Loucy (cell line): ENCODE measurements around the gene RANBP17.

Experiments
- H2AFZ ChIP-seq: fragments of 200-600 bp; sonication (generic); 2 replicates; pipeline ENCODE4 v1.6.0; 2016; ENCODE audit warnings: antibody characterized with exemption, mild to moderate bottlenecking, low read length, moderate library complexity
- H3F3A ChIP-seq: fragments of 200-600 bp; 2 replicates; pipeline ENCODE4 v1.6.0; 2016; ENCODE audit warnings: antibody characterized with exemption, low read depth, mild to moderate bottlenecking
- H3K27me3 ChIP-seq: fragments of 200-600 bp; sonication (generic); 2 replicates; pipeline ENCODE4 v1.6.1; 2014; ENCODE audit warnings: low read length, mild to moderate bottlenecking; ENCODE audit not compliant: insufficient read depth, poor library complexity, severe bottlenecking
- H3K36me3 ChIP-seq: fragments of 200-600 bp; sonication (generic); 2 replicates; pipeline ENCODE4 v1.6.1; 2016; ENCODE audit warnings: low read length; ENCODE audit not compliant: insufficient read depth
- H3K4me1 ChIP-seq: fragments of 200-600 bp; sonication (generic); 2 replicates; pipeline ENCODE4 v1.5.1; 2014; ENCODE audit warnings: low read length, mild to moderate bottlenecking; ENCODE audit not compliant: insufficient read depth, poor library complexity, severe bottlenecking
- H3K4me2 ChIP-seq: fragments of 200-600 bp; sonication (generic); 2 replicates; pipeline ENCODE4 v1.6.0; 2014; ENCODE audit warnings: antibody characterized with exemption, low read length, low read depth, mild to moderate bottlenecking; ENCODE audit not compliant: poor library complexity, severe bottlenecking
- H3K4me3 ChIP-seq: fragments of 200-600 bp; sonication (generic); 2 replicates; pipeline ENCODE4 v1.5.1; 2014; ENCODE audit warnings: low read length, mild to moderate bottlenecking, mixed read lengths; ENCODE audit not compliant: poor library complexity, severe bottlenecking
- H3K79me2 ChIP-seq: fragments of 200-600 bp; sonication (generic); 2 replicates; pipeline ENCODE4 v1.6.1; 2014; ENCODE audit warnings: low read length; ENCODE audit not compliant: insufficient read depth
- H3K9ac ChIP-seq: fragments of 200-600 bp; sonication (generic); 2 replicates; pipeline ENCODE4 v1.6.0; 2014; ENCODE audit warnings: mild to moderate bottlenecking, low read depth, low read length, moderate library complexity; ENCODE audit not compliant: poor library complexity, severe bottlenecking
- H3K9me2 ChIP-seq: fragments of 200-600 bp; sonication (generic); replicated peaks from 2 replicates; pipeline ENCODE4 v1.6.1; 2016; ENCODE audit warnings: low read depth, low read length, mixed read lengths
- H3K9me3 ChIP-seq: fragments of 200-600 bp; sonication (generic); 2 replicates; pipeline ENCODE4 v1.6.1; 2014; ENCODE audit warnings: mild to moderate bottlenecking, antibody characterized with exemption, low read length, low read depth; ENCODE audit not compliant: insufficient read depth
- H4K20me1 ChIP-seq: fragments of 200-600 bp; sonication (generic); 2 replicates; pipeline ENCODE4 v1.6.0; 2014; ENCODE audit warnings: antibody characterized with exemption, low read length, mild to moderate bottlenecking; ENCODE audit not compliant: insufficient read depth, poor library complexity, severe bottlenecking
- EZH2phosphoT487 ChIP-seq: fragments of 200-600 bp; IDR thresholded peaks from 2 replicates; pipeline ENCODE4 v1.6.1; 2018; ENCODE audit warnings: antibody characterized with exemption, mild to moderate bottlenecking, moderate library complexity, borderline replicate concordance
- TF ChIP-seq, protein P1 (sequence below): fragments of 200-600 bp; sonication (generic); conservative IDR thresholded peaks from 2 replicates; pipeline ENCODE4 v1.5.1; 2014; ENCODE audit warnings: mild to moderate bottlenecking, antibody characterized with exemption, low read length

Gene RANBP17

DNA sequence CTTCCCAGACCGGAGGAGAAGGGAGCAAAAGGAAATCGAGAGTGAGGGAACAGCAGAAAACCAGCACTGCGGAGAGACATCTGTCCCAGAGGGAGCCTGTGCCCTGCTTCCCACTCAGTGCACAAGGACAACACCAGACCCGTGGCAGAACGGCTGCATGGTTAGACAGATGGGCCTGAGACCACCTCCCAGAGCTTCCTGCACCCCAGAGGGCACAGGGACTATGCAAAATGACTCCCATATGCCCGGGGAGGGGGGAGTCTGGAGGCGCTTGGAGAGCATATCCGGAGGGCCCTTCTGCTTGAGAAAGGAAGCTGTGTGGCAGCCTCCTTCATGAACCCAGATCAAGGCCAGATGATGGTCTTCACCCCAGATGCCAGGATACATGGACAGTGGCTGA is 473.8 kb downstream of the RANBP17 start:
- Histone ChIP-seq H3K9me3 (no peaks in the 10 kb centered on the region), H3K4me2 (no peak overlapping the region), H3K79me2 (no peaks in the 10 kb centered on the region), H4K20me1 (no peaks in the 10 kb centered on the region), H3K27me3 (no peaks in the 10 kb centered on the region), H3K4me3 (no peak overlapping the region), H3K4me1 (no peaks in the 10 kb centered on the region), H3K9ac (no peak overlapping the region), H3F3A (no peaks in the 10 kb centered on the region), H3K36me3 (no peaks in the 10 kb centered on the region), H2AFZ (no peak overlapping the region), H3K9me2 (no peaks in the 10 kb centered on the region)
- TF ChIP-seq, protein P1, sequence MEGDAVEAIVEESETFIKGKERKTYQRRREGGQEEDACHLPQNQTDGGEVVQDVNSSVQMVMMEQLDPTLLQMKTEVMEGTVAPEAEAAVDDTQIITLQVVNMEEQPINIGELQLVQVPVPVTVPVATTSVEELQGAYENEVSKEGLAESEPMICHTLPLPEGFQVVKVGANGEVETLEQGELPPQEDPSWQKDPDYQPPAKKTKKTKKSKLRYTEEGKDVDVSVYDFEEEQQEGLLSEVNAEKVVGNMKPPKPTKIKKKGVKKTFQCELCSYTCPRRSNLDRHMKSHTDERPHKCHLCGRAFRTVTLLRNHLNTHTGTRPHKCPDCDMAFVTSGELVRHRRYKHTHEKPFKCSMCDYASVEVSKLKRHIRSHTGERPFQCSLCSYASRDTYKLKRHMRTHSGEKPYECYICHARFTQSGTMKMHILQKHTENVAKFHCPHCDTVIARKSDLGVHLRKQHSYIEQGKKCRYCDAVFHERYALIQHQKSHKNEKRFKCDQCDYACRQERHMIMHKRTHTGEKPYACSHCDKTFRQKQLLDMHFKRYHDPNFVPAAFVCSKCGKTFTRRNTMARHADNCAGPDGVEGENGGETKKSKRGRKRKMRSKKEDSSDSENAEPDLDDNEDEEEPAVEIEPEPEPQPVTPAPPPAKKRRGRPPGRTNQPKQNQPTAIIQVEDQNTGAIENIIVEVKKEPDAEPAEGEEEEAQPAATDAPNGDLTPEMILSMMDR = no peak
- TF ChIP-seq EZH2phosphoT487 = no peak

DNA sequence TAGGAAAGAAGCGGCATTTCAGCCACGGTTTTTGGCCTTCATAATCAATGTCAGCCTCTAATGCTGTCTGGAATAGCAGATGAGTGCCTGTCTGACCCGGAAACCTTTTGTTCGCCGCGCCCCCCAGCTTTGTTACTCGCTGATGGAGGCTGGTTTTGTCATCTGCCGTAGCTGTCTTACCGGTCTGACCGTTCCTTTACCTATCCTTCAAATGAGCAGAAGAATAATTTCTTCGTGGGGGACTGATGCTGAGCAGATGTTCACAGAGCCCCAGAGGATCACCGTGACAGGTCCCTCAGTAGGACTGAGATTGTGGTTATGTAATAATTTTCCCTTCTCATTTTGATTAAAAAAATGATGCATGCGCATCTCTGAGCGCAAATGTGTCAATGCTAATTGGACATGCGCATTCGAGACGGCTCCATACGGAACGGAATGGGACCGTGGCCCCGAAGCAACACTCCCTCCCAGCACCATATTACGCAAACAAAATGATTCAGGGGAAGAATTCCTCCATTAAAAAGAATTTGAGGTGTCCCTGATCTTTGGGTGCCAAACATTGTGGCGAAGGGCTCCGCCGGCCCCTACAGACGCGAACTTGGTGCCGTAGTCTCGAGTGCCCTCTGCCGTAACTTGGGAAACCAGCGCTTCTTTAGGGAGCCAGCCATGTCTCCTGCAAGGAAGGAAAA is 474.8 kb downstream of the RANBP17 start:
- H3K9me3 ChIP-seq = no peaks in the 10 kb centered on the region
- no peaks in the 10 kb centered on the region for H3K4me1 ChIP-seq
- H4K20me1 ChIP-seq = no peaks in the 10 kb centered on the region
- no peaks in the 10 kb centered on the region for H3K27me3 ChIP-seq
- H3K4me2 ChIP-seq = no peak overlapping the region
- H3K9me2 ChIP-seq = no peaks in the 10 kb centered on the region
- no peaks in the 10 kb centered on the region for H3K36me3 ChIP-seq
- no peaks in the 10 kb centered on the region for H3F3A ChIP-seq
- H2AFZ ChIP-seq = no peak overlapping the region
- no peak overlapping the region for H3K9ac ChIP-seq
- no peaks in the 10 kb centered on the region for H3K79me2 ChIP-seq
- H3K4me3 ChIP-seq = no peak overlapping the region
- no peak for TF ChIP-seq EZH2phosphoT487
- TF ChIP-seq, protein P1 = no peak; the same call in 1 of the 2 replicates

DNA sequence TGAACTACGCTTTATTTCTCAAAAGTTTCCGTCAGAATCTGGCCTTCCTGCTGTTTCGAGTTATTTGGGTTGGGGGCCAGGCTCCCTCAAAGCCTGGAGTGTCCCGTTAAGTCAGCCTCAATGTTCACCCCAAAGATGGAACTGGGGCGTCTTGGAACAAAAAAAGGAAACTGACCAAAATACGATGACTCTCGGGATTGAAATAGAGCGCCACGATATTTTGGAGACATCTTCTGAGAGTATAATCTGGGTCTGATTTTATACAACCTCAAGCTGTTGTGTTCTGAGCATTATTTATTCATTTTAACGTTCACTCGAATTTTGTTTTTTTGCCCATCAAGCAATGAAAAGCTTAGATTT is 475.4 kb downstream of the RANBP17 start:
- Histone ChIP-seq H3K4me1 (no peaks in the 10 kb centered on the region), H3K4me3 (no peak overlapping the region), H3F3A (no peaks in the 10 kb centered on the region), H3K9me3 (no peaks in the 10 kb centered on the region), H4K20me1 (no peaks in the 10 kb centered on the region), H3K27me3 (no peaks in the 10 kb centered on the region), H3K36me3 (no peaks in the 10 kb centered on the region), H3K9me2 (no peaks in the 10 kb centered on the region), H2AFZ (no peak overlapping the region), H3K4me2 (no peak overlapping the region), H3K79me2 (no peaks in the 10 kb centered on the region), H3K9ac (no peak overlapping the region)
- no peak for TF ChIP-seq EZH2phosphoT487
- TF ChIP-seq, protein P1 = no peak
